ENCODE measurements around the gene PLPP3.
"Not testable (repeated sequence)": the region's sequence is repeated elsewhere in the genome, so short reads cannot be mapped to it uniquely, and the experiment has no call there.

The PLPP3 gene

DNA sequence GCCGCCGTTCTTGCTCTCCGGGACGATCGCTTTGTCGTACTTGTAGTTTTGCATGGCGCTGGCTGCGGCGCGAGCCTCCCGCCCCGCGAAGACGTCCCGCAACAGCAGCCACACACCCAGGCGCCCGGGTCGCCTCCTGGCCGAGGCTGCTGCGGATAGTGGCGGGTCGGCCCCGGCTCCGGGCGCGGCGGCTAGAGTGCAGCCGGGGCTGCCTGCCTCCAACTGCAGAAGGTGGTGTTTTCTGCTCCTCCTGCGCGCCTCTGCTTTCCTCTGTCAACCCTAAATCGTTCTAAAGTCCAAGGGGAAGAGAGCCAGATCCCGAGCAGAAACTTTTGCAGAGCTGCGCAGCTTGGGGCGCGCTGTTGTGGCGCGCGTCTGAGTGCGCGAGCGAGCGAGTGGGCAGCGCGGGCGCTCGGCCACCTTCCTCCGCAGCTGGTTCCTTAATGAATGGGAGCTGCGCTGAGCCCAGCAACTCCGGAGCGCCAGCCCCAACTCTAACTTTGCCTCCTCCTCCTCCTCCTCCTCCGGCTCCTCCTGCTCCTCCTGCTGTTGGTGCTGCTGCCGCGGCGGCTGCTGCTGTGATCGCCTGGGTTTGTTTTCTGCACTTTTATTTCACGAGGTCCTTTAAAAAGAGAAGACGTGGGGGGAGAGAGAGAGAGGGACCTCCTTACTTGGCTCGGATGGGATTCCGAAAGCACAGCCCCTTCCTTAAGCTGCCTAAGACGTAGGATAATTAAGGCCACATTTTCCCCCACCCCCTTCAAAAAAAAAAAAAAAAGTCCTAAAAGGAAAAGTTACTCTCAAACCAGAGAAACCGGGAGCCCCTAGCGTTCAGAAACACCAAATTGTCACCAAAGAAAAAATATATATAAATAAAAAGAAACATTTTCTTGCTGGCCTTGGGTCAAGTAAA lies at the start of gene PLPP3:
TSS of gene PLPP3 (minus strand) at position 601 of the 913 bp plus-strand sequence. CDS start at position 54, 547 bp downstream.
- TF ChIP-seq, protein P1, sequence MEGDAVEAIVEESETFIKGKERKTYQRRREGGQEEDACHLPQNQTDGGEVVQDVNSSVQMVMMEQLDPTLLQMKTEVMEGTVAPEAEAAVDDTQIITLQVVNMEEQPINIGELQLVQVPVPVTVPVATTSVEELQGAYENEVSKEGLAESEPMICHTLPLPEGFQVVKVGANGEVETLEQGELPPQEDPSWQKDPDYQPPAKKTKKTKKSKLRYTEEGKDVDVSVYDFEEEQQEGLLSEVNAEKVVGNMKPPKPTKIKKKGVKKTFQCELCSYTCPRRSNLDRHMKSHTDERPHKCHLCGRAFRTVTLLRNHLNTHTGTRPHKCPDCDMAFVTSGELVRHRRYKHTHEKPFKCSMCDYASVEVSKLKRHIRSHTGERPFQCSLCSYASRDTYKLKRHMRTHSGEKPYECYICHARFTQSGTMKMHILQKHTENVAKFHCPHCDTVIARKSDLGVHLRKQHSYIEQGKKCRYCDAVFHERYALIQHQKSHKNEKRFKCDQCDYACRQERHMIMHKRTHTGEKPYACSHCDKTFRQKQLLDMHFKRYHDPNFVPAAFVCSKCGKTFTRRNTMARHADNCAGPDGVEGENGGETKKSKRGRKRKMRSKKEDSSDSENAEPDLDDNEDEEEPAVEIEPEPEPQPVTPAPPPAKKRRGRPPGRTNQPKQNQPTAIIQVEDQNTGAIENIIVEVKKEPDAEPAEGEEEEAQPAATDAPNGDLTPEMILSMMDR (IDR thresholded peaks at IDR 0.05; ENCODE audit: low read depth, low read length), result peak; percentile 55
- DNase-seq (ENCODE audit: low read depth in 2 of 2), result peak; percentile 91 to 98
- peak within 1 kb of the TSS; percentile 69 to 93 for H3K4me3 ChIP-seq (replicated peaks in 1 of 2; ENCODE audit: low read depth in 2 of 2, low read length in 2 of 2)

DNA sequence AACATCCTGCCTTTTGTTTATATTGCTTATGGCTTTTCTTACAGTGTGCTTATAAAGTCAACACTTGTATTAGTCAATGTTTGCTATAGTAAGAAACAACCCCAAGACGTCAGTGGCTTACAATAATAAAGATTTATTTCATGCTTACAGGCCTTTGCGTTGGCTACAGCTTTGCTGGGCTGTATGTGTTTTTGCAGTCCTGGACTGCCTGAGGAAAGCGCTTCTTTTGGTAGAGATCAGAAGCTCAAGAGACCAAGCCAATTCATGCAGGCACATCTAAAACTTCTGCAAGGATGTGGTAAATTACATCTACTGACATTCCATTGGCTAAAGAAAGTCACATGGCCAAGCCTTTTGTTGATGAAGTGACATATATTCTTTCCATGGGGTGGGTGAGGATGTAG lies 48.3 kb upstream of the PLPP3 start:
- H3K4me3 ChIP-seq (replicated peaks in 1 of 2; ENCODE audit: low read depth in 2 of 2, low read length in 2 of 2), result no peak overlapping the region
- peak in 1 of 2 donors; percentile 56 for DNase-seq (ENCODE audit: low read depth in 2 of 2)
- TF ChIP-seq, protein P1 (IDR thresholded peaks at IDR 0.05; ENCODE audit: low read depth, low read length), result no peak

DNA sequence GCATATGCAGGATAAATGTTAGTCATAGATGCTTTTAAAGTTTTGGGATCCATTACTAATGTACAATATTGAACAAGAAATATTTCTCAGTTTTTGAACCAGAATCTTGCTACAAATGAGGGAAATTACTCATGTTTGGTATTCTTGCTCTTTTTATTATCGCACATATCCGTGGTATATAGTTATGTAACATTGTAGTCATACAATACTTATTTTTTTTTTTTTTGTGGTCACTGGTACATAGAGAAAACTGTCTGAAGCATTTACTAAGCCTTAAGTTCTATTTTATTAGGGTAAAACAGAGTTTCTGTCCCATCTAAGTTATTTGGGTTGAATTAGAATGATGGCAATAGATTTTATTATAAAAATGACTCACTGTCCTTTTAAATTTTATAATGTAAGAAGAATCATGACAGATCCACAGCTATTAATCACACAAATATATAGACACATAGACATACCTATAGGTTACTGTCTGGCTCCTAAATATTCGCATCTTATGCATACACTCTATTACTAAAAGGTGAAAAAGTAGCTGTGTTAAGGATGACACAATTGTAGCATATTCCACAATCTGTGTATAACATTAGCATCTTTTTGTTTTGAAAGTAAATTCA lies 47.8 kb upstream of the PLPP3 start:
- no peak overlapping the region for H3K4me3 ChIP-seq (replicated peaks in 1 of 2; ENCODE audit: low read depth in 2 of 2, low read length in 2 of 2)
- peak in 1 of 2 donors; percentile 55 for DNase-seq (ENCODE audit: low read depth in 2 of 2)
- TF ChIP-seq, protein P1 (IDR thresholded peaks at IDR 0.05; ENCODE audit: low read depth, low read length), result no peak

DNA sequence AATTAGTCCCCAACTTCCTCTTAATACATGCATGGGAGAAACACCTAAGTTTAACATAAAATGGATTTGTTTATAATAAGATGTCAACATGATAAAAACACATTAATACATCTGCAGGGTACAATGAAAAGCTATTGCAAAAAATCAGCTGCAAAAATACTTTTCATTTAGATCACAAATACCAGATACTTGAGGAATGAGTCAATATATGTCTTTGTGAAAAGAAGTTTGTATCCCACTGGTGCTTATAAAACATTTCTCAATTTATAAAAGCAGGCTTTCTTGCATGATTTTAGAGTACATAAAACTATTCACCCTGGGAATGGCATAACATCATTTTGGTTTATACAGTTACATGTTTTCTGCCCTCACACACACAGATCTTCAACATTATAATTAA lies 47.2 kb upstream of the PLPP3 start:
- peak in 1 of 2 donors; percentile 65 for DNase-seq (ENCODE audit: low read depth in 2 of 2)
- TF ChIP-seq, protein P1 (IDR thresholded peaks at IDR 0.05; ENCODE audit: low read depth, low read length), result no peak
- H3K4me3 ChIP-seq (replicated peaks in 1 of 2; ENCODE audit: low read depth in 2 of 2, low read length in 2 of 2), result no peak overlapping the region

DNA sequence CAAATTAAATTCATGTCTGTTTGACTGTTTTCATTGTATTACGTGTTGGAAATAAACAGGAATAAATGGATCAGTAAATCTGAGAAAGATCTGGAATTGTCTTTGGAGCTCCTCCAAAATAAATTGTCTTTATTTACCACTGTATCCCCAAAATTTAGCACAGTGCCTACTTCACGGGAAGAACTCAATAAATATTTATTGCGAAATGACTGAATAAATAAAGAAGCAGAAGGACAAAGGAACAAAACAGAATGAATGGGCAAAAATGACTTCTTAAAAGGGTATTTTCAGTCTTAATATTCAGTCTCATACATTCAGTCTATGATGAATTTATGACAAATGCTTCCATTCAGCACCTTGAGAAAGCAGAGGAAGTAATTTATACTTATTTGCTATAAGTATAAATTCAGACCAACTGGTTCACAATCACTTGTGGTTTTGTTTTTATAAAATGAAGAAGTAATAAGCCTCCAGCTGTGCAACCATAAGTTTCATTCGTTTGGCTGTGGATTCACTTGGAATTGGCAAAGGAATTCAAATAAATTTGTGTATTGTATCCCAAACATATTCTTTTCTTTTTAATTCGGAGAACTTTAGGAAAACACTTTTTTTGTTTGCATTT lies 46.6 kb upstream of the PLPP3 start:
- DNase-seq (ENCODE audit: low read depth in 2 of 2), result no peak
- TF ChIP-seq, protein P1 (IDR thresholded peaks at IDR 0.05; ENCODE audit: low read depth, low read length), result no peak
- no peak overlapping the region for H3K4me3 ChIP-seq (replicated peaks in 1 of 2; ENCODE audit: low read depth in 2 of 2, low read length in 2 of 2)

DNA sequence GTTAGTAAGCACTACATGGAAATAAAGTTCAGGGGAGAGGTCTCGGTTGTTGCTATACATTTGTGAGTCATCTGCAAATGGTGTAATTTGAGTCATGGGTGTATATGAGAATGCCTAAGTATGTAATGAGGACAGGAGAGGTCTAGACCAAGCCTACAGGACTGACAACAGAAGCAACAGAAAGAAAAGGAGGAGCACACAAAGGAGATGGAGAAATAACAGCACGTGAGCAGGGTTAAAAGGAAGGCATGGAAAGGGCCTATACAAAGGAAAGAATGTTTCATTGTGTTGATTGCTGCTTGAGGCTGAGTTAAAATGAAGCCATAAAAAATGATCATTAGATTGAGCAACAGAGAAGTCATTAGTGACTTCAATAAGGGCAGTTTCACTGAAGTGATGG lies 37.8 kb upstream of the PLPP3 start:
- H3K4me3 ChIP-seq (replicated peaks in 1 of 2; ENCODE audit: low read depth in 2 of 2, low read length in 2 of 2), result no peak overlapping the region
- peak in 1 of 2 donors; percentile 32 for DNase-seq (ENCODE audit: low read depth in 2 of 2)
- TF ChIP-seq, protein P1 (IDR thresholded peaks at IDR 0.05; ENCODE audit: low read depth, low read length), result no peak

DNA sequence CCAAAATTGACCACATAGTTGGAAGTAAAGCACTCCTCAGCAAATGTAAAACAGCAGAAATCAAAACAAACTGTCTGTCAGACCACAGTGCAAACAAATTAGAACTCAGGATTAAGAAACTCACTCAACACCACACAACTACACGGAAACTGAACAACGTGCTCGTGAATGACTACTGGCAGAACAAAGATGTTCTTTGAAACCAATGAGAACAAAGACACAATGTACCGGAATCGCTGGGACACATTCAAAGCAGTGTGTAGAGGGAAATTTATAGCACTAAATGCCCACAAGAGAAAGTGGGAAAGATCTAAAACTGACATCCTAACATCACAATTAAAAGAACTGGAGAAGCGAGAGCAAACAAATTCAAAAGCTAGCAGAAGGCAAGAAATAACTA lies 31.4 kb upstream of the PLPP3 start:
- H3K4me3 ChIP-seq (replicated peaks in 1 of 2; ENCODE audit: low read depth in 2 of 2, low read length in 2 of 2); DNase-seq (ENCODE audit: low read depth in 2 of 2): not testable (repeated sequence)

DNA sequence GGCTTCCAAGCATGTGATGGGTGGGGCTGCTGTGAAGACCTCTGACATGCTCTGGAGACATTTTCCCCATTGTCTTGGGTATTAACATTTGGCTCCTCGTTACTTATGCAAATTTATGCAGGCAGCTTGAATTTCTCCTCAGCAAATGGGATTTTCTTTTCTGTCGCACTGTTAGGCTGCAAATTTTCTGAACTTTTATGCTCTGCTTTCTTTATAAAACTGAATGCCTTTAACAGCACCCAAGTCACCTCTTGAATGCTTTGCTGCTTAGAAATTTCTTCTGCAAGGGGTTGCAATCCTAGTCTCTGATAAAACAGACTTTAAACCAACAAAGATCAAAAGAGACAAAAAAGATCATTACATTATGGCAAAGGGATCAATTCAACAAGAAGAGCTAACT lies 30.7 kb upstream of the PLPP3 start:
- not testable (repeated sequence) for DNase-seq (ENCODE audit: low read depth in 2 of 2); H3K4me3 ChIP-seq (replicated peaks in 1 of 2; ENCODE audit: low read depth in 2 of 2, low read length in 2 of 2)

DNA sequence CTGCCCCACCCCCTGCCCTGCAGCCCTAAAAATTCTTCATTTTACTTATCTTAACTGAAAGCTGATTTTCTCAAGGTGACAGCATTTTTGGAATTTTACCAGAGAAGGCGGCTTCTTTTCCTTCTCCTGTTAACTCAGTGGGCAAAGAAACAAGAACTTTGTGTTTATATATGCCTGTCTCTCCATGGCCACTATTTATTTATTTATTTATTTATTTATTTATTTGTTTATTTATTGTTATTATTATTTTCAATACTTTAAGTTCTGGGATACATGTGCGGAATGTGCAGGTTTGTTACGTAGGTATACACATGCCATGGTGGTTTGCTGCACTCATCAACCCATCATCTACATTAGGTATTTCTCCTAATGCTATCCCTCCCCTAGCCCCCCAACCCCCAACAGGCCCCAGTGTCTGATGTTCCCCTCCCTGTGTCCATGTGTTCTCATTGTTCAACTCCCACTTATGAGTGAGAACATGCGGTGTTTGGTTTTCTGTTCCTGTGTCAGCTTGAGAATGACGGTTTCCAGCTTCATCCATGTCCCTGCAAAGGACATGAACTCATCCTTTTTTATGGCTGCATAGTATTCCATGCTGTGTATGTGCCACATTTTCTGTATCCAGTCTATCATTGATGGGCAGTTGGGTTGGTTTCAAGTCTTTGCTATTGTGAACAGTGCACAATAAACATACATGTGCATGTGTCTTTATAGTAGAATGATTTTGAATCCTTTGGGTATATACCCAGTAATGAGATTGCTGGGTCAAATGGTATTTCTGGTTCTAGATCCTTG lies 16.2 kb upstream of the PLPP3 start:
- DNase-seq (ENCODE audit: low read depth in 2 of 2); H3K4me3 ChIP-seq (replicated peaks in 1 of 2; ENCODE audit: low read depth in 2 of 2, low read length in 2 of 2): not testable (repeated sequence)
